Measurements from ENCODE around the gene IL17RE. TPM values are rescaled to one million over a fixed set of nuclear protein-coding genes. Genes with fewer than 3 reads are reported as not detected.

Gene IL17RE
- total and polyA plus RNA-seq, 9 of the 15 experiments (the other 6 are each of a cell fraction or from before 2014, with no cell fraction given): 0.32 to 1.9 (median 0.51) TPM; not detected in 4

GRCh38 chr3:9876991-9877390 lies 25.7 kb upstream of the IL17RE start:
- H3K27ac ChIP-seq (ENCODE audit: extremely low read depth, low read depth, low read length): no peak overlapping the region
- POLR2A ChIA-PET: no interaction called here
- no peaks in the 10 kb centered on the region for H3K36me3 ChIP-seq (ENCODE audit: control insufficient read depth, insufficient read depth, low read length)
- no peaks in the 10 kb centered on the region for H3K9me3 ChIP-seq (replicated peaks; ENCODE audit: control insufficient read depth, insufficient read depth, low read depth, low read length)
- H4K20me1 ChIP-seq (replicated peaks; ENCODE audit: control insufficient read depth, insufficient read depth, low read length): no peaks in the 10 kb centered on the region
- peak overlapping the region in 1 of 2 experiments; percentile 73; a peak in 2 of 4 replicates for H3K9ac ChIP-seq (ENCODE audit: insufficient read depth in 1 of 2, low read depth in 2 of 2, low read length in 2 of 2)
- intact Hi-C loops (cut with micrococcal nuclease) (no loop called here), in situ Hi-C loops (cut with MboI) (no loop called here)
- no peak overlapping the region for H3K4me3 ChIP-seq
- ATAC-seq (no peak), FAIRE-seq (no peak), DNase-seq (ENCODE audit: extremely low read depth in 1 of 4, low spot score in 3 of 4) (no peak)
- no peak overlapping the region for H3K4me2 ChIP-seq (ENCODE audit: insufficient read depth, low read length)
- 87% methylated on average over 12 of the region's 12 CpGs for WGBS (ENCODE audit: insufficient coverage, low coverage, missing lambda C conversion rate)
- BruUV-seq (replicated peaks): no TSS peak
- H3K79me2 ChIP-seq (ENCODE audit: control insufficient read depth, insufficient read depth, low read length): no peaks in the 10 kb centered on the region
- CTCF ChIA-PET (ENCODE audit: low intra/inter-chr PET ratio): no interaction called here
- H3K4me1 ChIP-seq (replicated peaks in 1 of 2; ENCODE audit: control insufficient read depth in 2 of 2, insufficient read depth in 2 of 2, low read length in 2 of 2): peaks cover 9 to 11% of the 10 kb centered on the region in 2 experiments; a peak in 4 of 5 replicates
- no peaks in the 10 kb centered on the region for H3K9me1 ChIP-seq (ENCODE audit: control insufficient read depth, insufficient read depth, low read length)
- no peaks in the 10 kb centered on the region for H3K27me3 ChIP-seq (ENCODE audit: control insufficient read depth in 2 of 2, insufficient read depth in 2 of 2, low read length in 2 of 2)
- no peak overlapping the region for H2AFZ ChIP-seq (ENCODE audit: low read depth, low read length)
- TF ChIP-seq NFATC3 (IDR thresholded peaks at IDR 0.05) (no peak), ASH1L (IDR thresholded peaks at IDR 0.05; ENCODE audit: borderline replicate concordance, low read depth, partially characterized antibody) (no peak), ZZZ3 (IDR thresholded peaks at IDR 0.05) (no peak), ZNF75A (CRISPR knock-in tag; IDR thresholded peaks at IDR 0.05) (no peak), ZNF143 (CRISPR knock-in tag; IDR thresholded peaks at IDR 0.05) (no peak), ERF (CRISPR knock-in tag; IDR thresholded peaks at IDR 0.05) (no peak), ARNT (IDR thresholded peaks at IDR 0.05) (no peak), ATF6 (CRISPR knock-in tag; IDR thresholded peaks at IDR 0.05) (no peak), MTF1 (CRISPR knock-in tag; IDR thresholded peaks at IDR 0.05; ENCODE audit: borderline replicate concordance) (no peak), ZNF184 (CRISPR knock-in tag; IDR thresholded peaks at IDR 0.05) (no peak), RAD21 (CRISPR knock-in tag; conservative IDR thresholded peaks at IDR 0.05 in 1 of 2, IDR thresholded peaks at IDR 0.05 in 1 of 2) (peak in 1 of 2 experiments; percentile 21; a peak in 1 of 4 replicates), ZKSCAN3 (CRISPR knock-in tag; IDR thresholded peaks at IDR 0.05) (no peak)
- TF ChIP-seq, protein P1, sequence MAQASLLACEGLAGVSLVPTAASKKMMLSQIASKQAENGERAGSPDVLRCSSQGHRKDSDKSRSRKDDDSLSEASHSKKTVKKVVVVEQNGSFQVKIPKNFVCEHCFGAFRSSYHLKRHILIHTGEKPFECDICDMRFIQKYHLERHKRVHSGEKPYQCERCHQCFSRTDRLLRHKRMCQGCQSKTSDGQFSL (CRISPR knock-in tag; IDR thresholded peaks at IDR 0.05): no peak
- TF ChIP-seq, protein P1 (tag; IDR thresholded peaks at IDR 0.05): no peak
- TF ChIP-seq, protein P2, sequence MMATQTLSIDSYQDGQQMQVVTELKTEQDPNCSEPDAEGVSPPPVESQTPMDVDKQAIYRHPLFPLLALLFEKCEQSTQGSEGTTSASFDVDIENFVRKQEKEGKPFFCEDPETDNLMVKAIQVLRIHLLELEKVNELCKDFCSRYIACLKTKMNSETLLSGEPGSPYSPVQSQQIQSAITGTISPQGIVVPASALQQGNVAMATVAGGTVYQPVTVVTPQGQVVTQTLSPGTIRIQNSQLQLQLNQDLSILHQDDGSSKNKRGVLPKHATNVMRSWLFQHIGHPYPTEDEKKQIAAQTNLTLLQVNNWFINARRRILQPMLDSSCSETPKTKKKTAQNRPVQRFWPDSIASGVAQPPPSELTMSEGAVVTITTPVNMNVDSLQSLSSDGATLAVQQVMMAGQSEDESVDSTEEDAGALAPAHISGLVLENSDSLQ (IDR thresholded peaks at IDR 0.05): no peak
- TF ChIP-seq, protein P3, sequence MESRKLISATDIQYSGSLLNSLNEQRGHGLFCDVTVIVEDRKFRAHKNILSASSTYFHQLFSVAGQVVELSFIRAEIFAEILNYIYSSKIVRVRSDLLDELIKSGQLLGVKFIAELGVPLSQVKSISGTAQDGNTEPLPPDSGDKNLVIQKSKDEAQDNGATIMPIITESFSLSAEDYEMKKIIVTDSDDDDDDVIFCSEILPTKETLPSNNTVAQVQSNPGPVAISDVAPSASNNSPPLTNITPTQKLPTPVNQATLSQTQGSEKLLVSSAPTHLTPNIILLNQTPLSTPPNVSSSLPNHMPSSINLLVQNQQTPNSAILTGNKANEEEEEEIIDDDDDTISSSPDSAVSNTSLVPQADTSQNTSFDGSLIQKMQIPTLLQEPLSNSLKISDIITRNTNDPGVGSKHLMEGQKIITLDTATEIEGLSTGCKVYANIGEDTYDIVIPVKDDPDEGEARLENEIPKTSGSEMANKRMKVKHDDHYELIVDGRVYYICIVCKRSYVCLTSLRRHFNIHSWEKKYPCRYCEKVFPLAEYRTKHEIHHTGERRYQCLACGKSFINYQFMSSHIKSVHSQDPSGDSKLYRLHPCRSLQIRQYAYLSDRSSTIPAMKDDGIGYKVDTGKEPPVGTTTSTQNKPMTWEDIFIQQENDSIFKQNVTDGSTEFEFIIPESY (CRISPR knock-in tag; IDR thresholded peaks at IDR 0.05): 0 out of 2 replicates have a peak, but pooled peaks have one; percentile 30

All from K562 (cell line).